HG02943 (cell line): Measurements from ENCODE around the gene GPR137.

Source experiments
- ATAC-seq: cut with Tn5 transposase; IDR thresholded peaks from one replicate; pipeline ENCODE4 v1.9.1; 2021; ENCODE audit warnings: mild to moderate bottlenecking, low read depth, moderate library complexity; ENCODE audit not compliant: unreplicated experiment

GPR137 gene

GRCh38 chr11:64249038-64249437 lies 36.6 kb upstream of the GPR137 start:
- no peak for ATAC-seq

GRCh38 chr11:64249563-64250414 lies 35.9 kb upstream of the GPR137 start:
- ATAC-seq, result no peak

DNA sequence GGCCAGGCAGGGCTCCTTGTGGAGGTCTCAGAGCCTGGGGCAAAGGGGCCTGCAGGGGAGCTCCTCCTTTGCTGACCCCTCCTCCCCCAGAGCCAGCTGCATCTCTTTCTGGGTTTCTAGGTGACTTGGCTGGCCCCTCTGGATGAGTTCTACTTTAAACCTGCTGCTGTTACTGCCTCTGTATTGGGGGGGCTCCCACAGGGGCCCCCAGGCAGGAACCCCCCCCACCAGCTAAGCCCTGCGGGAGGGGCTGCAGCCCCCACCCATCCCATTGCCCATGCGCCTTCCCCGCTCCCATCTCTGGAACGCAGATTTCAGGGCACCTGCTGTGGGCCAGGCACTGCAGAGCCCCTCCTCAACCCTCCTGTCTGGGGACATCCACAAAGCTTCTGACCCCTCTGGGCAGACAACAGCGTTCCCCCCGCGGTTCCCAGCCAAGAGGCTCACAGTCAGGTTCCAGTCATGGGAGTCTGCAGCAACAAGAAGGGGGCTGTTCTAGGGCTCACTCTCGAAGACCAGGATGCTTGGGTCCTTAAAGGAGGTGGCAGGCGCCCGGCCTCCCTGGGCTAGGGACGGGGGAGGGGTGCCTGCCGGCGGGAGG lies 35.1 kb upstream of the GPR137 start:
- no peak for ATAC-seq

DNA sequence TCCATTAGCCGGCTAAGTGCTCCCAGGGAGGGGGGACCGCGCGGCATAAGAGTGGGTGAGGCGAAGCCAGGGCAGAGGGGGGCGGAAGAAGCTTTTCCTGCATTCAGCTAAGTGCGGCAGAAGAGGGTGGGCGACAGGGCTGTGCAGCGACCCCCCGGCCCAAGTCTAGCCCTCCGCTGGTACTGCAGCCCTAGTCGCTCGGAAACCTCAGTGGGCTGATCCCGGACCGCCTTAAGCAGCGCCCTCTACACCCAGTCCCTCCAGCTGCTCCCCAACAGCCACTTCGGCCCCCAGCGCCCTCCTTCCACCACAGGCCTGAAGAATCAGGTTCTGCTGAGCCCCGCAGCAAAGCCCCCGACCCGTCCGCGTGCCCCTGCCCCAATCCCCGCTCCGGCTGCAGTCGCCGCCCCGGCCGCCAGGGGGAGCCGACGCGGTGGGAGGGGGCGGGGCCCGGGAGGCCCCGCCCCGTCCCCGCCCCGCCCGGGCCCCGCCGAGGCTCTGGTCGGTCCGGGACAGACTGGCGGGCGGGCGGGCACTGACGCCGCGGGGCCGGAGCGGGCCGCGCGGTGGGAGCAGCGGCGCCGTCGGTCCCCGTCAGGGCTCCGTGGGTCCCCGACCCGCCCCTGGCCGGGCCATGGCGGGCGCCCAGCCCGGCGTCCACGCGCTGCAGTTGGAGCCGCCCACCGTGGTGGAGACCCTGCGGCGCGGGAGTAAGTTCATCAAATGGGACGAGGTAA lies 34.5 kb upstream of the GPR137 start, which contains the start of gene PLCB3:
Gene PLCB3 (plus strand): TSS at position 515 of the 737 bp plus-strand sequence. CDS start 120 bp downstream, at position 635.
- no peak for ATAC-seq

DNA sequence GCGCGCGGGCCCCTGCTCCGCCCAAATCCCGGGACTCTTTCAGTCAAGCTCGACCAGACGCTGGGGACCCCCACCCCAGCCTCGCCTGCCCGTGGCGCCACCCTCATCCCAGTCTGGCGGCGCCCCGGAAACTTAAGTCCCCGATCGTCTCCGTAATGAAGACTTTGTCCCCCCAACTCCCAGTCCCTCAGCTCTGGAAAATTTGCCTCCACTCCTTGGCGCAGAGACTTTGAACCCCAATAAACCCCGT lies 34.0 kb upstream of the GPR137 start:
- no peak for ATAC-seq

DNA sequence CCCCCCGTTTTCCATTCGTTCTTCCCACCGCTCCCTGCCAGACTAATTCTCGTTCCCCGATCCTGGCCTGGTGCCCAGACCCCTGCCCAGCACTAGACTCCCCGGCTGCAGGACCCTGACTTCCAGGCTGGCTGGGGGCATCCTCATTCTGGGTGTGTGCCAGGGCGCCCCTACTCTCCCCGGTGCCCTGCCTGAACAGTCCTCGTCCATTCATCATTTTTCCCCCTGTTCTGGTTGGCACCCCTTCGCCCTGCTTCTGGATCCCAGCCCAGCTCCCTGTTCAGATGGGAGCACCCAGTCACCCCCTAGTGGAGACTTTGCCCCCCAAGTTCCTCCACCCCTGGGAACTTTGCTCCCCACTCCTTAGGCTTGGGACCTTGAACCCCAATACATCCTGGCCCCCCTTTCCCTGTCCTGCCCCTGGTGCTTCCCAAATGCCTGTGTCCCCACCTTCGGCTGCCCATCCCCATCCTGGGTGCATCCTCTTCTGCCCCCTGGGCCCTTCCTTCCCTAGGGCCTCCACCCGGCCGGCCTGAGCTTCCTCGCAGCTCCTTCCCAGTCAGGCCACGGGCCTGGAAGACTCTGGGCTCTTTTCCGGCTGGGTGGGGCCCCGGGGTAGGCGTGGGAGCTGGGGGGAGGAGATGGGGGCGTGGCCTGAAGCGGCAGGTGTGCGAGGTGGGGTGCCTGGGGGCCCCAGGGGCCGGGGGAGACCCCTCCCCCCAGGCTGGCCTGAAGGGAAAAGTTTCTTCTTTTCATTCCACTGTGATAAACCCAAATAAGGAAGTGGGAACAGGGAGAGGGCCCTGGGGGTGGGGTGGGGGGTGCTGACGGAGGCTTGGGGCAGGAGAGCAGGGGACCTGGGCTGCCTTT lies 33.4 kb upstream of the GPR137 start:
- no peak for ATAC-seq

DNA sequence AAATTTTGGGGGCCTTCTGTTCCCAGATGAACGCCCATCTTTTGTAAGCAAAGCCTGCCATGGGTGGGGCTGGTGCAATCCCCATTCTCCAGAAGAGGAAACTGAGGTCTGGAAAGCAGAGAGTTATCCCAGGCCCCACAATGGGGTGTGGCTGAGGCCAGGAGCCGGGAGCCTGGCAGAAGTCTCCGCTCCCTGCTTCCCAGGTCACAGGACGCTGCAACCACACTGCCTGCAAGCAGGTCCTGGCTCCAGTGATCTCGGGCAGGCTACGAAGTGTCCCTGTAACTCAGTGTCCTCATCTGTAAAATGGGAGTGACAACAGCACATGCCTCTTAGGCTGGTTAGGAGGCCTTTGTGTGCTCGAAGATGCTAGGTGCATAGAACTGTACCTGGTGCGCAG lies 32.6 kb upstream of the GPR137 start:
- ATAC-seq, result no peak

DNA sequence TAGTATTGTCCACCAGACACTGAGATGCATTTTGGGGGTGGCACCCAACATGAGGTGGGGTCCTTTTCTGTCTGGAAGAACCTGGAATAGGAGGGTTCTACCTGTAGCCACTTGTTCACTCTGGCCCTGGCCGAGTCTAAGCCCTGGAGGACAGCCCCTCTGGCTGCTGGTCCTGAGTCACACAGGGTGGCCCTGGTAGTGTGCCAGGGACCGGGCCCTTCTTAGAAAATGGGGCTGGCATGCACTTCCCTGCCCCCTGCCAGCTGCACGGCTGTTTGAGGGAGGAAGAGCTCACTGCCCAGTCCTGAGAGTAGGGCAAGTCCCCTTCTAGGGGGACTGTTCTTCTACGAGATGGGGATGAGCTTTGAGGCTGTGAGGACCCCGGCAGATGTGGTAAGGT lies 32.2 kb upstream of the GPR137 start:
- ATAC-seq, result no peak

DNA sequence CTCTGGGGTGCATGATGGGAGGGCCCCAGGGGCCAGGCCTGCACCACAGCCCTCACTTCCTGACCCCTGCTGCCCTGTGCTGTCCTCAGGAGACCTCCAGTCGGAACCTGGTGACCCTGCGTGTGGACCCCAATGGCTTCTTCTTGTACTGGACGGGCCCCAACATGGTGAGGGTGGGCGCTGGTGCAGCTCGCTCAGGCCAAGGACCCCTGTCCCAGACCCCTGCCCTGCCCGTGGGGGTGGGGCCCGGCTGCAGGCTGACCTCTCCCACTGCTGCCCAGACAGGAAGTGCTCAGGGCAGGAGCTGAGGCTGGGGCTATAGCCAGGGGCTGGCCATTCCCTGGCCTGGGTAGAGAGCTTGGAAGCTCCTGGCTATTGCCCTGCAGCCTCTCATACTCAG lies 31.3 kb upstream of the GPR137 start:
- ATAC-seq, result no peak

DNA sequence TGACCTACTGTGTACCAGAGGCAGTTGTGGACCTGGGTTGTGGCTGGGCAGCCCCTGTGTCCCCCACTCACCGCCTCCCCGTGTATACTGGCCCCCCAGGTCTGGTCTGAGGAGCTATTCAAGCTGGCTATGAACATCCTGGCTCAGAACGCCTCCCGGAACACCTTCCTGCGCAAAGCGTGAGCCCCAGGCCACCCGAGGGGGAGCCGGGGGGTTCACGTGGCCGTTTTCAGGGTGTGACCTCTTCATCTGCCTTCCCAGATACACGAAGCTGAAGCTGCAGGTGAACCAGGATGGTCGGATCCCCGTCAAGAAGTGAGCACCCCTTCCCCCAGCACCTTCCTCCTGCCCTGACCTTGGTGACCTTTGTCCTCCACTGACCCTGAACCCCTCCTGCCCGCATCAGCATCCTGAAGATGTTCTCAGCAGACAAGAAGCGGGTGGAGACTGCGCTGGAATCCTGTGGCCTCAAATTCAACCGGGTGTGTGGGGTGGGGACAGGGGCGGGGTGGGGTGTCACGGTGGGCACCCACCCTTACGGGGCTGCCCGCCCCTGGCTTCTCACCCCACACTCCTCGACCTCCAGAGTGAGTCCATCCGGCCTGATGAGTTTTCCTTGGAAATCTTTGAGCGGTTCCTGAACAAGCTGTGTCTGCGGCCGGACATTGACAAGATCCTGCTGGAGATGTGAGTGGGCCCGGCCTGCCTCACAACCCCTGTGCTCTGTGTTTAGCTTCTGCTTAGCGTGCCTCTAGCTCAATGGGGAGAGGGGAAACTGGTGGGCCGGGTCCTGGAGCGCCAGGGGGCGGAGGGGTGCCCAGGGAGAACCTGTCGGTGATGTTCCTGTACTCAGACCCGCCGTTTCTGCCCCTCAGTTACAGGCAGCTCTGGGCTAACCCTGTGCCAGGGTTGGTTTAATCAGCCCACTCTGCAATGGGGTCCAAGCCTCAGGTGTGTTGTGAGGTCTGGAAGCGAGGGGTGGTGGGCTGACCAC lies 30.2 kb upstream of the GPR137 start:
- no peak for ATAC-seq

DNA sequence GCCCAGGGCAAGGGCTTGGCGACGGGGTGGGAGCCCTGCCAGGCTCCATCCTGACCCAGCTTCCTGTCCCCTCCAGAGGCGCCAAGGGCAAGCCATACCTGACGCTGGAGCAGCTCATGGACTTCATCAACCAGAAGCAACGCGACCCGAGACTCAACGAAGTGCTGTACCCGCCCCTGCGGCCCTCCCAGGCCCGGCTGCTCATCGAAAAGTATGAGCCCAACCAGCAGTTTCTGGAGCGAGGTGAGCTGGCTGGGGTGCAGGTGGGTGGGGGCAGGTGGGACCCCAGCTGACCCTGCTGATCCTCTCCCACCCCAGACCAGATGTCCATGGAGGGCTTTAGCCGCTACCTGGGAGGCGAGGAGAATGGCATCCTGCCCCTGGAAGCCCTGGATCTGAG lies 29.3 kb upstream of the GPR137 start:
- ATAC-seq, result no peak

DNA sequence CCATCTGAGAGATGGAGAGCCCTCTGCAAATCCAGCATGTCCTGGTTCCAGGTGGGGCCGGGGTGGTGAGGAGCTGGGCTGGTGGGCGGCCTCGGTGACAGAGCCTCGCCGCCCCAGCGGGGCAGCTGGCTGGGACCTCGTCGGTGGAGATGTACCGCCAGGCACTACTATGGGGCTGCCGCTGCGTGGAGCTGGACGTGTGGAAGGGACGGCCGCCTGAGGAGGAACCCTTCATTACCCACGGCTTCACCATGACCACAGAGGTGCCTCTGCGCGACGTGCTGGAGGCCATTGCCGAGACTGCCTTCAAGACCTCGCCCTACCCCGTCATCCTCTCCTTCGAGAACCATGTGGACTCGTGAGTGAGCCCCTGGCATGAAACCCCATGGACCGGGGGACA lies 27.3 kb upstream of the GPR137 start:
- ATAC-seq, result no peak

DNA sequence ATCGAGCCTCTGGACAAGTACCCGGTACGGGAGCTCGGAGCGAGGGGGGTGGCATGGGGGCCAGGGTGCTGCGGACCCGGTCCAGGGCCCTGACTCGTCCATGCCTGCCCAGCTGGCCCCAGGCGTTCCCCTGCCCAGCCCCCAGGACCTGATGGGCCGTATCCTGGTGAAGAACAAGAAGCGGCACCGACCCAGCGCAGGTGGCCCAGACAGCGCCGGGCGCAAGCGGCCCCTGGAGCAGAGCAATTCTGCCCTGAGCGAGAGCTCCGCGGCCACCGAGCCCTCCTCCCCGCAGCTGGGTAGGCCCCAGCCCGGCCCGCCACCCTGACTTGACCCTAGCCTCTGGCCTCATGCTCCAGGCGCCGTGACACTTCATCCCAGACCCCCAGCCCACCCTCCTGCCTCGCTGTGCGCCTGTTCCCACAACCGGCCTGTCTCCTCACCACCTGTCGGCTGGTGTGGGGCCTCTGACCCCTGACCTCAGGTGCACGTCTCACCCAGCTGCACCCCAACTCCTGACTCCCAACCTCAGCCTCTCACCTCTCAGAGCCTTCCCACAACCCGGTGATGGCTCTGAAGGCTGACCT lies 26.6 kb upstream of the GPR137 start:
- ATAC-seq, result no peak

- ATAC-seq, result no peak
Observed at GRCh38 chr11:64259533-64260067, 26.0 kb upstream of the GPR137 start.

- no peak for ATAC-seq
Observed at GRCh38 chr11:64260147-64260708, 25.4 kb upstream of the GPR137 start.

DNA sequence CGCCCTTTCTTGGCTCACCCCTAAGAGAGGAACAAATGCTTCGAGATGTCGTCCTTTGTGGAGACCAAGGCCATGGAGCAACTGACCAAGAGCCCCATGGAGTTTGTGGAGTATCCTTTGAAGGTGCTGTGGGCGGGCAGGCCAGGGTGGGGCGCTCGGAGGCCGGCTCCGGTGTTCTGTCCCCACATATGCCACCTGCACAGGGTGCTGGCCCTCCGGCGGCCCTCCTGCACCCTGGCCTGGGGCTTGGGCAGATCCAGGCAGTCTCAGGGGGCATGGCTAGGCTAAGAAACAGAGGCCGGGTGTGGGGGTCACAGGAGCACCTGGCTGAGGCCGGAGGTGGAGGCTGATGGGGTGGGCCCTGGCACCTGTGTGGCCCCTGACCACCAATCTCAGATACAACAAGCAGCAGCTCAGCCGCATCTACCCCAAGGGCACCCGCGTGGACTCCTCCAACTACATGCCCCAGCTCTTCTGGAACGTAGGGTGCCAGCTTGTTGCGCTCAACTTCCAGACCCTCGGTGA lies 24.0 kb upstream of the GPR137 start:
- no peak for ATAC-seq

- ATAC-seq, result no peak
Observed at GRCh38 chr11:64262271-64263002, 23.2 kb upstream of the GPR137 start.
